Ureter (tissue), 1 donor: ENCODE measurements around the gene UCHL3. TPM values are rescaled to one million over a fixed set of nuclear protein-coding genes. Genes with fewer than 3 reads are reported as not detected.
A peak's percentile ranks its signal among the peaks of the same experiment; 100 is the strongest.
"Not testable (repeated sequence)": the region's sequence is repeated elsewhere in the genome, so short reads cannot be mapped to it uniquely, and the experiment has no call there.

Experiments used
- DNase-seq: peaks from one replicate; pipeline ENCODE4 v3.0.0-alpha.2; 2020; ENCODE audit warnings: low spot score
- total RNA-seq: library from RNA; stranded (reverse); gene quantifications from one replicate; pipeline ENCODE4 v1.2.4, GENCODE V29; 2023
- donor health status: DM: yes; HTN: yes; CAD: no.

The UCHL3 gene
- 46.1 TPM for total RNA-seq

- peak; percentile 96 for DNase-seq
Measured at GRCh38 chr13:75549262-75550158, at the start of gene UCHL3. Gene UCHL3 (plus strand): TSS chr13:75549791. CDS start chr13:75549821, 30 bp downstream.

GRCh38 chr13:75505327-75505726 lies 44.3 kb upstream of the UCHL3 start:
- DNase-seq = no peak

GRCh38 chr13:75506018-75506417 lies 43.6 kb upstream of the UCHL3 start:
- DNase-seq = no peak

- no peak for DNase-seq
Measured at GRCh38 chr13:75507027-75508001, 42.3 kb upstream of the UCHL3 start.

- no peak for DNase-seq
Measured at GRCh38 chr13:75508002-75508548, 41.5 kb upstream of the UCHL3 start.

- DNase-seq = no peak
Measured at GRCh38 chr13:75511051-75511625, 38.5 kb upstream of the UCHL3 start.

GRCh38 chr13:75512253-75512652 lies 37.3 kb upstream of the UCHL3 start:
- DNase-seq = no peak

GRCh38 chr13:75513271-75513670 lies 36.3 kb upstream of the UCHL3 start:
- DNase-seq = no peak

GRCh38 chr13:75514080-75514995 lies 35.3 kb upstream of the UCHL3 start:
- DNase-seq = no peak

- DNase-seq = no peak
Measured at GRCh38 chr13:75518439-75519088, 31.0 kb upstream of the UCHL3 start.

GRCh38 chr13:75521956-75522355 lies 27.6 kb upstream of the UCHL3 start:
- no peak for DNase-seq

- DNase-seq = no peak
Measured at GRCh38 chr13:75530549-75530961, 19.0 kb upstream of the UCHL3 start.

GRCh38 chr13:75533861-75534260 lies 15.7 kb upstream of the UCHL3 start:
- no peak for DNase-seq

GRCh38 chr13:75537401-75538365 lies 11.9 kb upstream of the UCHL3 start, which contains the start of gene COMMD6:
Gene COMMD6 (minus strand): TSS chr13:75537841. CDS start chr13:75537805, 36 bp downstream.
- peak; percentile 80 for DNase-seq

- no peak for DNase-seq
Measured at GRCh38 chr13:75541287-75541686, 8.3 kb upstream of the UCHL3 start.

- DNase-seq = no peak
Measured at GRCh38 chr13:75541961-75542360, 7.6 kb upstream of the UCHL3 start.

GRCh38 chr13:75544681-75545330 lies 4.8 kb upstream of the UCHL3 start:
- DNase-seq = no peak

- not testable (repeated sequence) for DNase-seq
Measured at GRCh38 chr13:75545386-75545785, 4.2 kb upstream of the UCHL3 start.
